Gastroesophageal sphincter (tissue), 4 donors: ENCODE measurements around the gene PTGFRN. TPM values are rescaled to one million over a fixed set of nuclear protein-coding genes. Genes with fewer than 3 reads are reported as not detected.

Experiments used
- ATAC-seq: fragments of 150-250 bp; one replicate; pipeline ENCODE4 v1.9.1; 2016; ENCODE audit warnings: mild to moderate bottlenecking, moderate library complexity
- H3K27ac ChIP-seq, 4 donors: fragments of 200-600 bp; sonication (generic) in 3 of 4; 1 replicate in 3 of 4; 2 replicates in 1 of 4; pipeline ENCODE4 v1.5.1; 2016 to 2019
- H3K27me3 ChIP-seq: fragments of 200-600 bp; sonication (generic); one replicate; pipeline ENCODE4 v1.5.1; 2019
- H3K36me3 ChIP-seq, 2 donors: fragments of 200-600 bp; sonication (generic); one replicate each; pipeline ENCODE4 v1.5.1; 2019; ENCODE audit warnings: control low read depth in 1 of 2
- H3K4me1 ChIP-seq, 3 donors: fragments of 200-600 bp; sonication (generic); 1 replicate in 2 of 3; 2 replicates in 1 of 3; pipeline ENCODE4 v1.5.1; 2016 to 2019; ENCODE audit warnings: control low read depth in 2 of 3
- H3K4me3 ChIP-seq, 2 donors: fragments of 200-600 bp; sonication (generic); one replicate each; pipeline ENCODE4 v1.5.1; 2019; ENCODE audit warnings: mild to moderate bottlenecking in 1 of 2, moderate library complexity in 1 of 2
- H3K9me3 ChIP-seq, 3 donors: fragments of 200-600 bp; sonication (generic); one replicate each; pipeline ENCODE4 v1.5.1; 2017 to 2019; ENCODE audit warnings: control low read depth in 2 of 3
- EP300 ChIP-seq: sonication (generic); formaldehyde crosslinking; IDR thresholded peaks from one replicate; pipeline ENCODE4 v1.6.1; 2017; ENCODE audit warnings: antibody characterized with exemption, mild to moderate bottlenecking
- POLR2A ChIP-seq, 2 donors: fragments of 450-650 bp; IDR thresholded peaks; one replicate each; pipeline ENCODE4 v1.6.1; 2017; ENCODE audit warnings: antibody characterized with exemption in 2 of 2, mild to moderate bottlenecking in 2 of 2, moderate library complexity in 1 of 2
- POLR2AphosphoS5 ChIP-seq: sonication (generic); formaldehyde crosslinking; IDR thresholded peaks from one replicate; pipeline ENCODE4 v1.6.1; 2017; ENCODE audit warnings: antibody characterized with exemption
- WGBS, 2 donors: methylation state at CpG; one replicate each; pipeline ENCODE4 v1.1.5; 2018; ENCODE audit warnings: low coverage in 1 of 2; 5-methylcytosine and 5-hydroxymethylcytosine counted together
- total RNA-seq, 4 donors: library from RNA; depleted of rRNA; stranded (reverse); fragments of >200 nt; gene quantifications; one replicate each; pipeline ENCODE4 v1.1.0, GENCODE V29; 2016
- TF ChIP-seq, protein P1 (sequence below), 4 experiments: fragments of 200-600 bp in 2 of 4; fragments of 450-650 bp in 2 of 4; sonication (generic) in 1 of 4; IDR thresholded peaks; one replicate each; pipeline ENCODE4 v1.5.1; 2017 to 2019; ENCODE audit warnings: antibody characterized with exemption in 4 of 4, mild to moderate bottlenecking in 2 of 4, moderate library complexity in 2 of 4

The PTGFRN gene
- total RNA-seq, 4 donors from 2014 or later = 60.0 to 166 (median 101) TPM

DNA sequence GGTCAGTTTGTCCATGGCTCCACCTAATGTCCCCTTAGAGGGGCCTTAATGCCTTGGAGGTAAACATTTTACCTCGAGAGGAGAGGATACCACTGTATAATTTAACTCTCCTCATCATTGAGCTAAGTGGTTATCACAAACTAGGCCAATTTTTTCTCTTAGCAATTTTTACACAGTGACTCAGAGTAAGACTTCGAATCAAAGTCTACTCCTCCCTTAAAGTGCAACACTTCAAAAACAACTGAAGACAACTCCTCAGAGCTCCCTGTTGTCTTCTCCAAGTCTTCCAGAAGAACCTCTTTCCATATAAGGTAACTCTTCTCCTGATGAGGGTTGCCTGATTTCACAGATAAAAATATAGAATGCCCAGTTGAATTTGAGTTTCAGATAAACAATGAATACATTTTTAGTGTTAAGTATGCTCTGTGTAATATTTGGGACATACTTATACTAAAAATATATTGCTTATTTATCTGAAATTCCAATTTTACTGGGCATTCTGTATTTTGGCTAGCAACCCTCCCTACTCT is 4.9 kb upstream of the PTGFRN start:
- H3K4me3 ChIP-seq = no peak overlapping the region
- no peak overlapping the region for H3K27ac ChIP-seq
- H3K27me3 ChIP-seq = no peaks in the 10 kb centered on the region
- 43 to 65% methylated on average over 2 of the region's 2 CpGs for WGBS, 2 donors
- no peak for ATAC-seq
- H3K4me1 ChIP-seq = peaks cover 0 to 16% (median 4%) of the 10 kb centered on the region in 3 donors
- H3K9me3 ChIP-seq = no peaks in the 10 kb centered on the region
- no peak for TF ChIP-seq POLR2AphosphoS5
- TF ChIP-seq EP300 = no peak
- TF ChIP-seq, protein P1, sequence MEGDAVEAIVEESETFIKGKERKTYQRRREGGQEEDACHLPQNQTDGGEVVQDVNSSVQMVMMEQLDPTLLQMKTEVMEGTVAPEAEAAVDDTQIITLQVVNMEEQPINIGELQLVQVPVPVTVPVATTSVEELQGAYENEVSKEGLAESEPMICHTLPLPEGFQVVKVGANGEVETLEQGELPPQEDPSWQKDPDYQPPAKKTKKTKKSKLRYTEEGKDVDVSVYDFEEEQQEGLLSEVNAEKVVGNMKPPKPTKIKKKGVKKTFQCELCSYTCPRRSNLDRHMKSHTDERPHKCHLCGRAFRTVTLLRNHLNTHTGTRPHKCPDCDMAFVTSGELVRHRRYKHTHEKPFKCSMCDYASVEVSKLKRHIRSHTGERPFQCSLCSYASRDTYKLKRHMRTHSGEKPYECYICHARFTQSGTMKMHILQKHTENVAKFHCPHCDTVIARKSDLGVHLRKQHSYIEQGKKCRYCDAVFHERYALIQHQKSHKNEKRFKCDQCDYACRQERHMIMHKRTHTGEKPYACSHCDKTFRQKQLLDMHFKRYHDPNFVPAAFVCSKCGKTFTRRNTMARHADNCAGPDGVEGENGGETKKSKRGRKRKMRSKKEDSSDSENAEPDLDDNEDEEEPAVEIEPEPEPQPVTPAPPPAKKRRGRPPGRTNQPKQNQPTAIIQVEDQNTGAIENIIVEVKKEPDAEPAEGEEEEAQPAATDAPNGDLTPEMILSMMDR (IDR thresholded peaks at IDR 0.05) = no peak
- no peaks in the 10 kb centered on the region for H3K36me3 ChIP-seq

DNA sequence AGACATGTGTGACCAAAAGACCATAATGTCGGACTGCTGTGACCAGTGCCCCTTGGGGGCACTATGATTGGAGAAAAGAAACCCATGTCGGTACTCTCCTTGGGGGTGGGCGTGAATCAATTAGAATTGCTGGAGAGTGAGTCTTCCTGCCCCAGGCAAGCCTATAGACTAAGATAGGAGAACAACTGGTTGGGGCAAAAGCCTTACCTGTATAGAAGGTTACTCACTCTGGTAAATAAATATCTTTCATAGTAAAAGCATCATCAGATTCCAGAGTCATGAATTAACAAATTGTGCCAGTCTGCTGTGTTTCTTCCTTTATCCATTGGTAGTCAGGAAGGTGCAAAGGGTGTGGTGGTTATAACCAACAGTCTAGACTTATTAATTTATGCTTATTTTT is 2.9 kb upstream of the PTGFRN start:
- Histone ChIP-seq H3K27ac (no peak overlapping the region), H3K4me3 (no peak overlapping the region), H3K9me3 (no peaks in the 10 kb centered on the region), H3K36me3 (no peaks in the 10 kb centered on the region), H3K4me1 (peaks cover 0 to 29% (median 4%) of the 10 kb centered on the region in 3 donors), H3K27me3 (no peaks in the 10 kb centered on the region)
- TF ChIP-seq, protein P1 (IDR thresholded peaks at IDR 0.05) = no peak
- no peak for TF ChIP-seq POLR2AphosphoS5
- TF ChIP-seq EP300 = no peak
- TF ChIP-seq POLR2A (IDR thresholded peaks at IDR 0.05) = no peak
- no peak for ATAC-seq
- 80 to 88% methylated on average over 1 to 3 of the region's 3 CpGs for WGBS, 2 donors

DNA sequence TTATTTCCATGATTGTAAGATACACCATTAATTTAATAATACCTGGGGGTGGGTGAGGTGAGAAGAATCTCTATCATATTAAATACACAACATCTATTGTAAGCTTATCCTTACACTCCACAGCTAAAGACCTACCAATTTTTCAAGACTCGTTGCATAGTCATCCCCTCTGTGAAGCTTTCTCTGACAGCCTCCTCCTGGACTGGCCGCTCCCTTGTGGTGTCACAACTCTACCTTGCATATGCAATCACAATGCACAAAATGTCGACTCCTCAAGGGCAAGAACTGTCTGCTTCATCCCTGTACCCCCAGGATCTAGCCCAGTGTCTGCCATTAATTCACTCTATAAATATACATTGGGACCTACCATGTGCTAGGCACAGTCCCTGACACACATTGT is 2.4 kb upstream of the PTGFRN start:
- H3K4me3 ChIP-seq = no peak overlapping the region
- H3K27ac ChIP-seq = no peak overlapping the region
- no peak for TF ChIP-seq POLR2AphosphoS5
- peaks cover 0 to 35% (median 7%) of the 10 kb centered on the region in 3 donors for H3K4me1 ChIP-seq
- no peak for ATAC-seq
- H3K9me3 ChIP-seq = no peaks in the 10 kb centered on the region
- H3K27me3 ChIP-seq = no peaks in the 10 kb centered on the region
- 87 to 100% methylated on average over 3 of the region's 3 CpGs for WGBS, 2 donors
- no peaks in the 10 kb centered on the region for H3K36me3 ChIP-seq

DNA sequence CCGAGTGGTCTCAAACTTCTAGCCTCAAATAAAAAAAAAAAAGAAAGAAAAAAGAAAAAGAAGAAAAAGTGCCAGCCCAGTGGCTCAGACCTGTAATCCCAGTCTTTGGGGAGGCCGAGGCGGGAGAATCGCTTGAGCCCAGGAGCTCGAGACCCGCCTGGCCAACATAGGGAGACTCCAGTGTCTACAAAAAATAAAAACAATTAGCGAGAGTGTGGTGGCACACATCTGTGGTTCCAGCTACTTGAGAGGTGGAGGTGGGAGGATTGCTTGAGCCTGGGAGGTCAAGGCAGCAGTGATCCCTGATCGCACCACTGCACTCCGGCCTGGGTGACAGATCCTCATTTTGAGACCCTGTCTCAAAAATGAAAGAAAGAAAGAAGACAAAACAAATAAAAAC is 1.4 kb upstream of the PTGFRN start:
- no peak for ATAC-seq
- 92 to 100% methylated on average over 4 to 9 of the region's 9 CpGs for WGBS, 2 donors

DNA sequence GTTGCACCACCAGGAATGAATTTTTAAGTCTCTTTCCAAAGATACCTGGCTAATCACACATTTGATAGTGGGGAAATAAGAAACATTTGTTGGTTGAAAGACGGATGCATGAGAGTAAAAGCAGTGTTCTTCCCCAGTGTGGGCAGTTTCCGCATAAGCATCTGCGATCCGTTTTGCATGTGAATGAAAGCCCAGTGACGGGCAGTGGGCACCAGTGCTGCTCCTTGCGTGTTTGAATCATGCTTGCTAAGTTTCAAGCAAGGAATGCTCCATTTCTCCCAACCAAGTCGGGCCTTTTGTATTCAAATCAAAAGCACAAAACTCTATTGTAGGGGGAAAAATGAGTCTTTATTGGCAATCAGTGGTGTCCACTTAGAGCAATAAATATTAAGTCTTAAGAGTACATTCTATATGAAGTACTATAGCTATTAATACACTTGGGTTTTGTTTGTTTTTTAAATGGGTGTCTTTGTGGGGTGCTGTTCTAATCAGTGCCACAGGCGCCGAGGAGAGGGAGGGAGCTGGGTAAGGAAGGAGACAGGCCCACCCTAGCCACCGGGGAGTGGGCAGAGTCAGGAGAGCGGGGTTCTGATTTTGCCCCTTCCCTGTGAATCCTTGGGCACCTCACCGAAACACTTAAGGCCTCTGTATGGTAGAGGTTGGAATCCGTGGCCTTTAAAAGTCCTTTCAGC is 750 bp upstream of the PTGFRN start:
- H3K9me3 ChIP-seq = no peaks in the 10 kb centered on the region
- no peak for TF ChIP-seq EP300
- no peak for TF ChIP-seq POLR2A (IDR thresholded peaks at IDR 0.05)
- no peak for TF ChIP-seq POLR2AphosphoS5
- TF ChIP-seq, protein P1 (IDR thresholded peaks at IDR 0.05) = no peak
- peak overlapping the region; percentile 48 to 78 for H3K4me3 ChIP-seq
- no peaks in the 10 kb centered on the region for H3K27me3 ChIP-seq
- peak overlapping the region; percentile 78 to 97 (median 96) for H3K27ac ChIP-seq
- H3K36me3 ChIP-seq = no peaks in the 10 kb centered on the region
- H3K4me1 ChIP-seq = peaks cover 0 to 51% (median 15%) of the 10 kb centered on the region in 3 donors
- 52 to 53% methylated on average over 4 to 13 of the region's 13 CpGs for WGBS, 2 donors
- no peak for ATAC-seq

More for the DNA sequence above, 1.4 kb upstream of the PTGFRN start:
- Histone ChIP-seq H3K9me3 (no peaks in the 10 kb centered on the region), H3K4me1 (peaks cover 0 to 44% (median 13%) of the 10 kb centered on the region in 3 donors), H3K36me3 (no peaks in the 10 kb centered on the region), H3K27ac (peak overlapping the region in 3 of 4 donors; percentile 95 to 97 (median 96)), H3K4me3 (no peak overlapping the region), H3K27me3 (no peaks in the 10 kb centered on the region)
- no peak for TF ChIP-seq POLR2AphosphoS5
- TF ChIP-seq, protein P1 (IDR thresholded peaks at IDR 0.05) = no peak
- no peak for TF ChIP-seq POLR2A (IDR thresholded peaks at IDR 0.05)
- TF ChIP-seq EP300 = no peak
